Measurements from ENCODE around the gene SOX4.

SOX4 gene

GRCh38 chr6:21611485-21611884 lies 17.9 kb downstream of the SOX4 start:
- H3K4me3 ChIP-seq (IDR thresholded peaks at IDR 0.05; ENCODE audit: insufficient read depth, low read depth, low read length) = no peak overlapping the region
- no peaks in the 10 kb centered on the region for H4K20me1 ChIP-seq (ENCODE audit: insufficient read depth)
- H3K4me1 ChIP-seq (ENCODE audit: low read depth, poor library complexity, severe bottlenecking) = no peaks in the 10 kb centered on the region
- no peaks in the 10 kb centered on the region for H3K27me3 ChIP-seq (ENCODE audit: insufficient read depth, low read depth)
- H2AFZ ChIP-seq (ENCODE audit: low read depth) = no peak overlapping the region
- H3K36me3 ChIP-seq (ENCODE audit: insufficient read depth) = no peaks in the 10 kb centered on the region
- H3K4me2 ChIP-seq = no peak overlapping the region
- no peak overlapping the region for H3K9ac ChIP-seq
- H3K79me2 ChIP-seq (ENCODE audit: insufficient read depth, low read depth) = no peaks in the 10 kb centered on the region
- H3K27ac ChIP-seq = no peak overlapping the region
- TF ChIP-seq CTCF (conservative IDR thresholded peaks at IDR 0.05; ENCODE audit: low read depth, low read length) = no peak

- Histone ChIP-seq H3K36me3 (ENCODE audit: insufficient read depth) (no peaks in the 10 kb centered on the region), H4K20me1 (ENCODE audit: insufficient read depth) (no peaks in the 10 kb centered on the region), H3K4me2 (no peak overlapping the region), H3K4me3 (IDR thresholded peaks at IDR 0.05; ENCODE audit: insufficient read depth, low read depth, low read length) (no peak overlapping the region), H3K79me2 (ENCODE audit: insufficient read depth, low read depth) (no peaks in the 10 kb centered on the region), H3K4me1 (ENCODE audit: low read depth, poor library complexity, severe bottlenecking) (no peaks in the 10 kb centered on the region), H2AFZ (ENCODE audit: low read depth) (no peak overlapping the region), H3K27me3 (ENCODE audit: insufficient read depth, low read depth) (no peaks in the 10 kb centered on the region), H3K27ac (no peak overlapping the region), H3K9ac (no peak overlapping the region)
- TF ChIP-seq CTCF (conservative IDR thresholded peaks at IDR 0.05; ENCODE audit: low read depth, low read length) = no peak
Measured at GRCh38 chr6:21612067-21612745, 18.7 kb downstream of the SOX4 start.

- Histone ChIP-seq H3K4me1 (ENCODE audit: low read depth, poor library complexity, severe bottlenecking) (no peaks in the 10 kb centered on the region), H3K36me3 (ENCODE audit: insufficient read depth) (no peaks in the 10 kb centered on the region), H3K9ac (no peak overlapping the region), H3K27ac (no peak overlapping the region), H4K20me1 (ENCODE audit: insufficient read depth) (no peaks in the 10 kb centered on the region), H2AFZ (ENCODE audit: low read depth) (no peak overlapping the region), H3K4me3 (IDR thresholded peaks at IDR 0.05; ENCODE audit: insufficient read depth, low read depth, low read length) (no peak overlapping the region), H3K27me3 (ENCODE audit: insufficient read depth, low read depth) (no peaks in the 10 kb centered on the region), H3K79me2 (ENCODE audit: insufficient read depth, low read depth) (no peaks in the 10 kb centered on the region), H3K4me2 (no peak overlapping the region)
- no peak for TF ChIP-seq CTCF (conservative IDR thresholded peaks at IDR 0.05; ENCODE audit: low read depth, low read length)
Measured at GRCh38 chr6:21613809-21614208, 20.3 kb downstream of the SOX4 start.

- H3K27me3 ChIP-seq (ENCODE audit: insufficient read depth, low read depth) = no peaks in the 10 kb centered on the region
- no peak for TF ChIP-seq CTCF (conservative IDR thresholded peaks at IDR 0.05; ENCODE audit: low read depth, low read length)
- H3K4me2 ChIP-seq = no peak overlapping the region
Measured at GRCh38 chr6:21614226-21614625, 20.7 kb downstream of the SOX4 start.

More at GRCh38 chr6:21614226-21614625, 20.7 kb downstream of the SOX4 start:
- H3K4me1 ChIP-seq (ENCODE audit: low read depth, poor library complexity, severe bottlenecking) = no peaks in the 10 kb centered on the region
- no peak overlapping the region for H3K27ac ChIP-seq
- no peak overlapping the region for H2AFZ ChIP-seq (ENCODE audit: low read depth)
- no peak overlapping the region for H3K9ac ChIP-seq
- H3K79me2 ChIP-seq (ENCODE audit: insufficient read depth, low read depth) = no peaks in the 10 kb centered on the region
- H3K36me3 ChIP-seq (ENCODE audit: insufficient read depth) = no peaks in the 10 kb centered on the region
- no peak overlapping the region for H3K4me3 ChIP-seq (IDR thresholded peaks at IDR 0.05; ENCODE audit: insufficient read depth, low read depth, low read length)
- no peaks in the 10 kb centered on the region for H4K20me1 ChIP-seq (ENCODE audit: insufficient read depth)

Measured in KMS-11 (cell line).